Activated CD8-positive, alpha-beta memory T cell treated with anti-CD3 and anti-CD28 coated beads for 48 hours (primary cell): Measurements from ENCODE around the gene MSI2.
"Not testable (repeated sequence)": the region's sequence is repeated elsewhere in the genome, so short reads cannot be mapped to it uniquely, and the experiment has no call there.

Experiments
- DNase-seq, 3 experiments: peaks; one replicate each; pipeline ENCODE4 v3.0.0-alpha.2; 2020; ENCODE audit warnings: low read depth in 2 of 3, low spot score in 2 of 3

The MSI2 gene

GRCh38 chr17:57494443-57494842 lies 238.1 kb downstream of the MSI2 start:
- no peak for DNase-seq

- no peak for DNase-seq
Measured at GRCh38 chr17:57495771-57496170, 239.4 kb downstream of the MSI2 start.

GRCh38 chr17:57496382-57496781 lies 240.1 kb downstream of the MSI2 start:
- no peak for DNase-seq

GRCh38 chr17:57498443-57498842 lies 242.1 kb downstream of the MSI2 start:
- DNase-seq = no peak

- DNase-seq = not testable (repeated sequence)
Measured at GRCh38 chr17:57499221-57499620, 242.9 kb downstream of the MSI2 start.

- no peak for DNase-seq
Measured at GRCh38 chr17:57499648-57500049, 243.3 kb downstream of the MSI2 start.

GRCh38 chr17:57501016-57501415 lies 244.7 kb downstream of the MSI2 start:
- no peak for DNase-seq

- no peak for DNase-seq
Measured at GRCh38 chr17:57502022-57502421, 245.7 kb downstream of the MSI2 start.

GRCh38 chr17:57502811-57503241 lies 246.5 kb downstream of the MSI2 start:
- no peak for DNase-seq

- no peak for DNase-seq
Measured at GRCh38 chr17:57504208-57504607, 247.9 kb downstream of the MSI2 start.

GRCh38 chr17:57505841-57506773 lies 249.8 kb downstream of the MSI2 start:
- DNase-seq = no peak

- DNase-seq = no peak
Measured at GRCh38 chr17:57506774-57507127, 250.4 kb downstream of the MSI2 start.

- no peak for DNase-seq
Measured at GRCh38 chr17:57507828-57508227, 251.5 kb downstream of the MSI2 start.

GRCh38 chr17:57508671-57509070 lies 252.3 kb downstream of the MSI2 start:
- DNase-seq = no peak

GRCh38 chr17:57511475-57512123 lies 255.3 kb downstream of the MSI2 start:
- no peak for DNase-seq

GRCh38 chr17:57512258-57512657 lies 255.9 kb downstream of the MSI2 start:
- DNase-seq = no peak

- DNase-seq = no peak
Measured at GRCh38 chr17:57512691-57513090, 256.4 kb downstream of the MSI2 start.

GRCh38 chr17:57513569-57513968 lies 257.2 kb downstream of the MSI2 start:
- no peak for DNase-seq

GRCh38 chr17:57514614-57515013 lies 258.3 kb downstream of the MSI2 start:
- DNase-seq = no peak

GRCh38 chr17:57515662-57516211 lies 259.4 kb downstream of the MSI2 start:
- DNase-seq = no peak

- no peak for DNase-seq
Measured at GRCh38 chr17:57516290-57517230, 260.2 kb downstream of the MSI2 start.
